Raji (cell line): ENCODE data around the gene SLC47A1.

Experiments
- POLR2A ChIP-seq: IDR thresholded peaks from 2 replicates; pipeline ENCODE4 v1.6.1; 2011; ENCODE audit warnings: low read depth, low read length, control low read depth; ENCODE audit not compliant: insufficient read depth

SLC47A1 gene

GRCh38 chr17:19533718-19534561 is at the start of gene SLC47A1:
TSS of gene SLC47A1 (plus strand) at chr17:19533854. CDS start at chr17:19533940, 86 bp downstream.
- no peak for TF ChIP-seq POLR2A

DNA sequence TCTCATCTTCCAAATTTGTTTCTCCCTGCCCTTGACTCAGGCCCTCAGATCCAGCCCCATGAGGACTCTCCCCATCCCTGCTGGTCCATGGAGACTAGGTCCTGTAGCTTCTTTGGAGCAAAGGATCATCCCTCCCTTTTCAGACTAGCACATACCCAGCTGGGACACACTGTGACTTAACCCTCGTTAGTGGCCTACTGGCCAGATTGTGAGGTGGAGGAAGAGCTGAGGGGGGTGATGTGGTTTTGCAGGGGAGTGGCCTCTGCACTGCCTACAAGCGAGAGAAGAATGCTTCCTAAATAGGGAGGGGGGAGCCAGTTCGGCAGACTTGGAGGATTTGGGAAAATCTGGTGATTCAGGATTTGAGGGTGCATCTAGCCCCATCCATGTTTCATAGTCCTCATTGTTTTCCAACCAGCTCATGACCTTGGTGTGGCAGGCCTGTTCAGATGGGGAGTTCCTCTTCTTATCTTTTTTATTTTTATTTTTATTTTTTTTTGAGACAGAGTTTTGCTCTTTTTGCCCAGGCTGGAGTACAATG is 47.8 kb upstream of the SLC47A1 start:
- no peak for TF ChIP-seq POLR2A

GRCh38 chr17:19486351-19487023 is 47.2 kb upstream of the SLC47A1 start:
- TF ChIP-seq POLR2A: no peak

GRCh38 chr17:19487024-19487600 is 46.5 kb upstream of the SLC47A1 start:
- no peak for TF ChIP-seq POLR2A

DNA sequence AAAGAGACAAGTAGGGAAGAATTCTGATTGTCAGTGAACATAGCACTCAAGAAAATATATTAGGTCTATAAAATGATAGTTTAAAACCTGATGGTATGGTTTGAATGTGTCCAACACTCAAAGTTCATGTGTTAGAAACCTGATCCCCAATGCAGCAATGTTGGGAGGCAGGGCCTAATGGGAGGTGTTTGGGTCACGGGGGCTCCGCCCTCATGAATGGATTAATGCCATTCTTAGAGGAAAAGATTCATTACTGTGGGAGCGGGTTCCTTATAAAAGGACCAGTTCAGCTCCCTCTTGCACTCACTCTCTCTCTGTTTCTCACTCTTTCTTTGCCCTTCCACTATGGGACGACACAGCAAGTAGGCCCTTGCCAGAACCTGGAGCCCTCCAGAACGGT is 41.5 kb upstream of the SLC47A1 start:
- TF ChIP-seq POLR2A: no peak

DNA sequence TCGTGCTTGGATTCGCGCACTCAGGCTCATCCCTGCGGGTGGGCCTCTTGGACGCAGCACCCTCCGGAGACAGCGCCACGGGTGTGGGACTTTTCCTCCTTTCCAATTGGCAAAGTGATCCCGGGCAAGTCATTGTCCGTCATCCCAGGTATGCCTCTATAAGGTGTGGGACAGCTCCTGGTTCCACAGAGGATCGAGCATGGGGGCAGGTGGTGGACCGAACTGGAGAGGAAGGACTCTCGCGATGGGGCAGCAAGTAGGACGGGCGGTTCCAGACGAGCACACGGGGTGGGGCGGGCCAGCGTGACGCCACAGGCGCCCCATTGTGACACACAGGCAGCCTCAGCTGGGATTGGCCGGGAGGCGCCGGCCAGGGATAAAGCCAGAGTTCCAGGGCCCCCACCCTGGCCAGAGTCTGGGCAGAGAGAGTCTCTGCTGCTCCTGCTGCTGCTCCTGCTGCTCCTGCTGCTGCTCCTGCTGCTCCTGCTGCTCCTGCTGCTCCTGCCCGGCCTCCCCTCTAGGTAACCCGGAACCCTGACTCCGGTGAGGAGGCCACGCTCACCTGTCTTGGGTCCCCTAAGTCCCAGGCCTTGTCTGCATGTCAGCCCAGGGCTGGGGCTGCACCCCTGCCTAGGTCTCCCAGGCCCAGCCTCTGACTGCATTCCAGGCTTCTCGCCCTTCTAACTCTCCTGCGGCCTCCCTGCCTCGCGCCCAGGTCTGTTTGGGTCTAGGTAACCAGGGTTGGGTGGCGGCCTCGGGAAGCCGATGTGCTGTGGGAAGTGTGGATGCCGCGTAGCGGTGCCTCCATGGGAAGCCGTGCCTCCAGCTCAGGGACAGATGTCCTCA is 38.5 kb upstream of the SLC47A1 start:
- no peak for TF ChIP-seq POLR2A

- TF ChIP-seq POLR2A: no peak
Measured at GRCh38 chr17:19495828-19496528, 37.7 kb upstream of the SLC47A1 start.

GRCh38 chr17:19497624-19498023 is 36.0 kb upstream of the SLC47A1 start:
- no peak for TF ChIP-seq POLR2A

DNA sequence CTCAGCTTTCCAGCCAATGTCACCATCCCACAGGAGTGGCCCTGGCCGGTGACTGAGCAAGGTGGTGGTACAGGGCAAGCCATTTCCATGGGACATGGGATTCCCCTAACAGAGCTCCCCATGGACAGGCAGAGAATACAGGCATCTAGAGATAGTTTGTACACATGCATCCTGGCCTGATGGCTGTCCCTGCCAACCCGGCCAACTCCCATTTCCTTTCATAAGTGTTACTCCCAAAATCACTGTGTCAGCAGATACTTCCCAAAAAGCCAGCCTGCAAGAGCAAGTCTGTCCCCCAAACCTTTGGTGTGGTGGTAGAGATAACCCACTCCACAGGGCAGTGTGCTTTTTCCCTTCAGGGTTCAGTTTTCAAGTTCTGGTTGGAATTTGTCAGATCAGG is 32.4 kb upstream of the SLC47A1 start:
- no peak for TF ChIP-seq POLR2A

DNA sequence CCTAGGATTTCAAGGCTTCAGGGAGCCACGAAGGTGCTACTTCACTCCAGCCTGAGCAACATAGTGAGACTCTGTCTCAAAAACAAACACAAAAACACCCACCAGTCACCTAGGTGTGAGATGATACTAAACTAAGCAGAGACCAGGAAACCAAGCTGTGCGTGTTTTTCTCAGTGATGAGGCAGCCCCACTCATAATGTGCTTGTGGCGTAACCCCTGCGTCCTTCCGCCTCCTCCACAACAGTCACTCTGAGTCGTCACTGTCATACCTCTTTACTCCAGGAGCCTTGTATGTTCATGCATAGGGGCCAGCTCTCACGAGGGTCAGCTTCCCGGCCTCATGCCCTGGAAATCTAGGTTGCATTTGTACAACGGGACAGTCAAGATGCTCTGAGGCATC is 31.1 kb upstream of the SLC47A1 start:
- TF ChIP-seq POLR2A: no peak

DNA sequence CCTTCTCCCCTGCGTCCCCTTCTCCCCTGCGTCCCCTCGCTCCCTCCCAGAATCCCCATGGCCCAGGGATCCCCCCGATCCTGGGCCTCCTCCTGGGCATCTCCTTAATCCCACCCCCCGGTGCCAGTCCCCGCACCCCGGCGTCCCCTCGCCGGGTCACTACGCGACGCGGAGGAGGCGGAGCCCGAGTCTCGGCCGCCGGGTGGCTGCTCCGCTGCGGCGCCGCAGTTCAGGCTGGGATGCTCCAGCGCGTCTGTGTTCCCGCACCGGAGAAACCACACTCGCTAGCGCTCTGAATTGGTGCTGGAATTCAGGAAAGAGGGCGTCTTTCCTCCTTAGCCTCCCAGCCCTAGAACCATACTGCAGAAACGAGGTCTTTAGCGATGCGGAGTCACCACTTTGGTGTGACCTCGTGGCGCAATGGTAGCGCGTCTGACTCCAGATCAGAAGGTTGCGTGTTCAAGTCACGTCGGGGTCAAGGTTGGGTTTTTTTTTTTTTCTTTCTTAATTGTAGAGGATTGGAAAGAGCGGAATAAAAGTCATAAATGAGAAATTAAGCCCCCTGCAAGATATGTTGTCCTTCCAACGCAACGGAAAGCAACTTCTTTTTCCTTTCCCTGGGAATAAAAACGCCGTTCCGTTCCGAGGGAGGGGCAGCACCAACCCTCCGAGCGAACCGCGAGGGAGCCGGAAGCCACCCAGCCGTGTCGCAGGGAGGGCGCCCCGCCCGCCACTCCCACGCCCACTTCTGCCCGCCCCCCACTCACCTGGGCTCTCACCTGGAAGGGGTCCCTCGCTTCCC is 25.7 kb upstream of the SLC47A1 start:
- no peak for TF ChIP-seq POLR2A

DNA sequence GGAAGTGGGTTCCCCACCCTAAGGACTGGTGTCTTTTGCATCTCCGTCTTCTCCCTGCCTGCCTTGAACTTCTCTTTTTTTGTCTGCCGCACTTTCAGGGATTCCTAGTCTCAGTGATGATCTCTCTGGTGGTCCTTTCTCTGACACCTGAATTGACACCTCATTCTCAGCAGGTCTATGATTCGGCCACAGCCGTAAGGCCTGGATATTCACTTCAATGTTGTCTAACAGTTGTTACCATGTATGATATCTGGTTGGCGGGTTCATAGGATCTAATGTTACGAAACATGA is 25.1 kb upstream of the SLC47A1 start:
- TF ChIP-seq POLR2A: no peak

- no peak for TF ChIP-seq POLR2A
Measured at GRCh38 chr17:19510903-19511302, 22.8 kb upstream of the SLC47A1 start.
